GM21576 (cell line): ENCODE data around the gene NLN.
"Not testable (repeated sequence)": the region's sequence is repeated elsewhere in the genome, so short reads cannot be mapped to it uniquely, and the experiment has no call there.

ENCODE experiments used
- ATAC-seq: cut with Tn5 transposase; IDR thresholded peaks from one replicate; pipeline ENCODE4 v1.9.1; 2021; ENCODE audit warnings: mild to moderate bottlenecking, moderate library complexity; ENCODE audit not compliant: unreplicated experiment

The NLN gene

GRCh38 chr5:65866837-65867521, 145.0 kb downstream of the NLN start:
- ATAC-seq: no peak

- no peak for ATAC-seq
These were observed 145.7 kb downstream of the NLN start for GRCh38 chr5:65867542-65868195.

GRCh38 chr5:65868509-65868908, 146.5 kb downstream of the NLN start:
- no peak for ATAC-seq

- no peak for ATAC-seq
These were observed 149.2 kb downstream of the NLN start for GRCh38 chr5:65871182-65871581.

GRCh38 chr5:65871776-65872175, 149.8 kb downstream of the NLN start:
- ATAC-seq: not testable (repeated sequence)

- no peak for ATAC-seq
These were observed 151.3 kb downstream of the NLN start for GRCh38 chr5:65873181-65873750.

- no peak for ATAC-seq
These were observed 152.2 kb downstream of the NLN start for GRCh38 chr5:65874241-65874640.

GRCh38 chr5:65876496-65876895, 154.5 kb downstream of the NLN start:
- ATAC-seq: no peak

GRCh38 chr5:65876970-65877369, 155.0 kb downstream of the NLN start:
- no peak for ATAC-seq
